GM21515 (cell line): Measurements from ENCODE around the gene XKR7.

ENCODE experiments used
- ATAC-seq: cut with Tn5 transposase; IDR thresholded peaks from one replicate; pipeline ENCODE4 v1.9.1; 2021; ENCODE audit not compliant: unreplicated experiment

Gene XKR7

DNA sequence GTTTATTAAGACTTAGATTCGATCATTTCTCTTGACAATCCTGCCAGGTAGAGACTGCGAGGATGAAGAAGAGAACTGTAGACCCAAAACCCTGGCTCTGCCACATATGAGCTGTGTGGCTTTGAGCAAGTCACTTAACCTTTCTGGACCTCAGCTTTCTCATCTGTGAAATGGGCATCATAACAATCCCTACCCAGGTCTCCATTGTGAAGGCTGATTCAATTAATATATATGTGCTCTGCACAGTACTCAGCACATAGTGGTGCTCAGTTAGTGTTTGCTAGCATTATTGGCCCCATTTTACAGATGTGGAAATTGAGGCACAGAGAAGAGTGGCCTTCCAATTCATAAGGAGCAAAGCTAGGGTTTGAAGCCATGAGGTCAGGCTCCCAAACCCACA, 7.9 kb downstream of the XKR7 start:
- no peak for ATAC-seq

DNA sequence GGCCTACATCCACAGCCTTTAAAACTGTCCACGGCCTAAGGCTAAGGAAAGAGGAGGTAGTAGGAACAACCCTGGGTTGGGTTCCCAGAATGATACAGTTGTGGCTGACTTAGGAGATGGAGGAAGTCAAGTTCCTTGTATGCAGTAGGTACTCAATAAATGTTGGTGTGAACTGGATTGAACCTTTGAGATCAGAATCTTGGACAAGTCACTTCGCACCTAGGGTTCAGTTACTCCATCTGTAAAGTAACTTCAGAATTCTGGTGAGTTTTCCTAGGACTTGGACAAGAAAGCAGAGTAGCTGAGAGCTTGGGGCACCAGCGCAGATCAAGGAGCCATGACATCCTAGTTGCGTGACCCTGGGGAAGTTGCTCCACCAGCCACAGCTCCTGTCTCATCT, 9.1 kb downstream of the XKR7 start:
- ATAC-seq = no peak

DNA sequence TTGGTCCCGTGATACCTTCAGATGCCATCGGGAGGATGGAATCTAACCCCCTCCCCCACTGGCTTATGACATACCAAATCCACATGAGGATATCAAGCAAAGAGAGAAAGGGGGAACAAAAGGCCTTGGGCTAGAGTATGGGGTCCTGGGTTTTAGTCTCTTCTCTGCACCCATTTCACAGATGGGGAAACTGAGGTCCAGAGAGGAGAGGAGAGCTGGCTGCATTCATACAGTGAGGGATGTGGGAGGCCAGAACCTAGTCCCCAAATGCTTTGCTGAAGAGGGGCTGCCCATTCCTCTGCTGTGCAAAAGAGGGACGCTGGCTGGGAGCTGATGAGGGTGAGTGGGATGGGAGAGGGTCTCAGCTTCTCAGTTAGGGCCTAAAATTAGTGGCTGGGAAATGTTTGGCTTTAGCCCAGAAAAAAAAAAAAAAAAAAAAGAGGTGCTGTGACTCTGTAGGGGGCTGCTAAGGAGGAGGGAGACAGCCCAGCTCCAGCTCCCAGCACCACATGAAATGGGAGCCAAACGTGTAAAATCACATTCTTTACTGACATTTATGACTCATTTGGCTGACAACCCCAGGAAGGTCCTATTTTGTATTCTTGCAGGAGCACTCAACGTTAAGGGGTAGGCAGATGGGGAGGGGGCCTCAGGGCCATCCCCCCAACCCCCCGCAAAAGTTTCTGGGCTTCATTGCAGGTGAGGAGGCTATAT, 11.9 kb downstream of the XKR7 start:
- ATAC-seq = no peak

DNA sequence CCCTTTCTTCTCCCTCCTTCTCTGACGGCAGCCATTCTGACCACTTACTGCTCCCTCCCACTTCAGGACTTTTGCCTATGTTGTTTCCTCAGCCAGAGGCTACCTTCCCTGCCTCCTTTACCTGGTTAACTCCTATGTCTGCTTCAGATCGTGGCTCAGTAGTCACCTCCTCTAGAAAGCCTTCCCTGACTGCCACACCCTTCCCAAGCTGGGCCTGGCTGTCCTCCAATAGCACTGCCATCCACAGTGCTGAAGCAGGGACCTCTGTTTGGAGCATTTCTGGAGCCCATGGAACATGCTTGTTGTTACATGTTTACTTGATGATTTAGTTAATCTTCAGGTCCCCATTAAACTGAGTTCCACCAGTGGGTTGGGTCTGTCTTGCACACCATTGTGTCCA, 13.8 kb downstream of the XKR7 start:
- ATAC-seq = no peak

DNA sequence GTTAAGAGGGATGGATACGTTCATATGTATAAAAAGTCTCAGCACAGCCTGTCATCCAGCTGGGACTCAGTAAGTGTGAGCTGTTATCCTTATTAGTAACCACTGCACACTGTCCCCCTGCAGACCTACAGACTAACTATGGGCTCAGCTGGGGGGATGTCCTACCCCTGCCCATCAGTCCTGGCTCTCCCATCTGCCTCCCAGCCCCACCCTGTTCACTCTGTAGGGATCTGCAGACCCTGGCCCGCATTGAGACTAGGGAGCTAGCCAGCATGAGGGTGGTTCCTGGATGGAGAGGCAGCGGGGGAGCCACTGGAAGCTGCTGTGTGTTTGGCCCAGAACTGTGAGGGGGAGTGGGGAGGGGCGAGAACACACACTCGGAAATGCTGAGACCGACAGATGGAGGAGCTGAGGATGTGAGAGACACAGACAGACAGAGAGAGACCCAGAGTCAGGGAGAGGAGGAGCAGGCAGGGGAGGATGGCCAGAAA, 17.1 kb downstream of the XKR7 start:
- ATAC-seq = no peak

DNA sequence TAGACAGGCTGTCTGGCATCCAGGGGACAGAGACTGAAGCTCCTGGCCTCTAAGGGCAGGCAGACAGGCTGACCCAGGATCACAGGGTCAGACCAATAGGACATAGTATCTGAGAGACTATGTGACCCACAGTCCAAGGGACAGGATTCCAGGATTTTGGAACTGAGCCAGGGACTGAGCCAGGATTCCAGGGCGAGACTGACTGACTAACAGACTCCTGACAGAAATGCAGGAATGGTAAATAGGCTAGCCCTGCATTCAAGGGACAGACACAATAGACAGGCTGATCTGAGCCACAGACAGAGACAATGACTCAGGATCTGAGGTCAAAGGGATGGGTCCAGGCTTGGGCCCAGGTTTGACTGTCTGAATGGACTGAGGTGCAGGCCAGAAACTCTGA, 19.8 kb downstream of the XKR7 start:
- ATAC-seq = no peak

DNA sequence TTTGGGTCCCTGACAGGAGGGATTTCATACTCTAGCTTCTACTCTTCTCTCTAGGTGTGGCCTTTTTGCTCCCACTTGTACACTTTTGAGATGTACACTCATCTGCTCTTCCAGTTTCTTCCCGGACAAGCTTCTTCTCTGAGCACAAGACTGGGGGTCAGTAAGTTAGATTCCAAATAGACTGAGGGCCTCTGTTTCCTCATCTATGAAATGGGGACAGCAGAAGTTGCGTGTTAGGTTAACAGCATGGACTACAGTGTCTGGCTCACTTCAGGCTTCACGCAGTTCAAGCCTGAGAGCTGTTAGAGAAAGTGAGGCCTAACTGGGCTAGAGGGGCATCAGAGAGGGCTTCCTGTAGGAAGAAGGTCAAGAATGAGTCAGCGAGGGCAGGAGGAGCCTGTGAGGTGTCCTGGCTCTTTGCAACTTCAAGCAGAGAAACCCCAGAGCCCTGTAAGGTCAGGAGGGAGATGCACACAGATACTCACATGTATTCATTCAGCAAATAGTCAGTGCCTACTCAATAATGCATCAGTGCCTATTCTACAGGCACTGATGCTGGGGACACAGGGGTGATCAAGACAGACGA, 20.6 kb downstream of the XKR7 start:
- no peak for ATAC-seq

DNA sequence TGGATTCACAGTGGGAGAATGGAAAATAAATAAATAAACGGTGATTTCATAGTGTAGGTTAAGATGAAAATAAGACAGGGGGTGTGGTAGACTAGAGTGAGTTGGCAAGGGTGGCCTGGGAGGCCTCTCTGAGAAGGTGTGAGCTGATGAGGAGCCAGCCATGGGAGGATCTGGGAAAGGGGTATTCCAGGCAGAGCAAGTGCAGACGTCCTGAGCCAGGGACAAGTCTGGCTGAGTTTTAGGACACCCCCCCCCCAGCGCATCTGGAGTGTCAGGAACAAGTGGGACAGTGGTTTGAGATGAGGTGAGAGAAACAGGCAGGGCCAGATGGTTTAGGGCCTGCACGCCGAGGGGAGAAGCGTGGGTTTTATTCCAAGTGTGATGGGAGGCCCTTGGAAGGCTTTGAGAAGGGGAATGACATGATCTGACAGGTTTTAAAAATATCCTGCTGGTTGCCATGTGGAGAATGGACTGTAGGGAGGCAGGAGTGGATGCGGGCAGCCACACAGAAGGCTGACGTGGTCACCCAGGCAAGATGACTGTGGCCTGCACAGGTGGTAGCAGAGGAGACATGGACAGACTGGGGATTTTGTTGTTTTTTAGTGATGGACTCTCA, 21.2 kb downstream of the XKR7 start:
- ATAC-seq = no peak

DNA sequence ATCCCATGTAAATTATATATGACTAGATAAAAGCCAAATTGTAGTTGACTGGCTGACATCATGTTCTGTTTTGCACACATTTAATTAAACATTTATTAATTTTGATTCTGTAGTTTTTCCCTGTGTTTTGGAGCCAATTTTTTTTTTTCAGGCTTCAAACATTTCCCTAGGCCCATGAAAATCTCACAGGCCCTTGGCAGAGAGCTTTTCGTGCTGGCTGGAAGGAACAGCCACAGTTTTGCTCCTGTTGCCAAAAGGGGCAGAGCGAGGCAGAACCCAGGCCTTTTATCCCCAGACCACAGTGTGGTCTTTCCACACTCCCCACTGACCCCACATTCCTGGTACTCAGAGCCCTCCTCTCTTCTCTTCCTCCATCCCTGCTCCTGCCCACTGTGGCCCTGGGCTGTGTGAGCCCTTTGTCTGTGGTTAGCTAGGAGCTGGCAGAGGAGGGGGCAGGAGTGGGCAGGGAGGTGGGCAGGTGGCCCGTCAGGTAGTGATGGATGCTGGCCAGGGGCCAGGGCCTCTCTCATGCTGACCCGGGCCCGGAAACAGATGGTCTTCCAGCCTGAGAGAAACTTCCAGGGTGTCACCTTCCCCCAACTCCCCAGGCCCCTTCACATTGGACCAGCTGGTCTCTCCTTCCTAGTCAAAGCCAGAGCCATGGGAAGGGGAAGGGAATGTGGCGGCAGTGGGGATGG, 22.8 kb downstream of the XKR7 start:
- no peak for ATAC-seq

DNA sequence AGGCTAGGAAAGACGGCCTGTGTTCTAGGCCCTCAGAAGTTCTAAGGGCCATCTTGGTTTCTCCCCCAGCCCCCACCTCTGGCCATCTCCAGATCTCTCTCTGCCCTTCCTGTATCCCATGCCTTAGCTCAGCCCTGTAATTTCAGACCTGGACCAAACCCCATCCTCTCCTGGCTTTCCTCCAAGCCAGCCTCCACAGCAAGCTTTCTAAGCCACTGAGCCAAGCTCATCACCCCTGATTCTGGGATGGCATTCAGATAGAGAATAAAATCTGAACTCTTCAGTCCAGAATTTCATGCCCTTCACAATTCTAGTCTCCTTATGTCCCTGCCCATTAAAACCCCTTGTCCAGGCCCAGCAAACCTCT, 23.4 kb downstream of the XKR7 start:
- no peak for ATAC-seq

DNA sequence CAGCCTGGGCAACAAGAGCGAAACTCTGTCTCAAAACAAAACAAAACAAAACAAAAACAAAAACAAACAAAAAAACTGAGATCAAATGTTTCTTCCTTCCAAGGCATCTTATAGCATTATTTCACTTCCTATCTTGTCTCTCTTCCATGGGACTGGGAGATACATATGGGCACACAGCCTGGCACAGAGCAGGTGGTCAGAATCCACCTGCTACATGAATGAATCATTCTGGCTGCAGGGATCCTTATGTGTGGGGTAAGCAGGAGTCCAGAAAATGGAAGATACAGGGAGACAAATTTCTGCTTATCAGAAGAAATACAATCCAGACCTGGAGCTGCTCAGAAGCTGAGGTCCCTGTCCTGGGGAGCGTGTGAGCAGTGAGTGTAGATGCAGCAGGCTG, 24.1 kb downstream of the XKR7 start:
- no peak for ATAC-seq

DNA sequence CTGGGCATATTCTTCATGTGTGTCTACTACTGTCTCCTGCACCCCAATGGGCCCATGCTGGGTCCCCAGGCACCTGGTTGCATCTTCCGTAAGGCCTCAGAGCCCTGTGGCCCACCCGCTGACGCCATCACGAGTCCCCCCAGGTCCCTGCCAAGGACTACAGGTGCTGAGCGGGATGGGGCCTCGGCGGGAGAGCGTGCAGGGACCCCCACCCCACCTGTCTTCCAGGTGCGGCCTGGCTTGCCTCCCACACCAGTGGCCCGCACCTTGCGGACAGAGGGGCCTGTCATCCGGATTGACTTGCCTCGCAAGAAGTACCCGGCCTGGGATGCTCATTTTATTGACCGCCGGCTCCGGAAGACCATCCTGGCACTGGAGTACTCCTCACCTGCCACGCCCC, 29.0 kb downstream of the XKR7 start:
- ATAC-seq = no peak

DNA sequence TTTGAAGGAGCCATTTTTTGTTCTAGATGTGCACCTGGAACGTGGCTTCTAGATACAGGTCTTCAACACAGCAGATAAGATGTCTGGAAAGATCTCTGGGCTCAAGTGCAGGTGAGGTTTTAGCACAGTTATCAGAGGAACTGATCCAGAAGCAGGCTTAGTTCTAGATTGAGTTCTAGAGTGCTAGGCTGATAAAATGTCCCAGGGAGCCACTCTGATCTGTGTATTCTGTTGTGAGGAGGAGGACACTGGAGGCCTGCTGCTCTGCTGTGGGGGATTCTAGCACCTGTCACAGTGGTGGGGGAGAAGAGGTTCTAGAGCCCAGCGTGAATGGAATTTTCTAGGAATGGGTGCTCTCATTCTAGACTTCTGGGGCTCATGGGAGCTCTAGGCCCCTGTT, 30.3 kb downstream of the XKR7 start:
- no peak for ATAC-seq

DNA sequence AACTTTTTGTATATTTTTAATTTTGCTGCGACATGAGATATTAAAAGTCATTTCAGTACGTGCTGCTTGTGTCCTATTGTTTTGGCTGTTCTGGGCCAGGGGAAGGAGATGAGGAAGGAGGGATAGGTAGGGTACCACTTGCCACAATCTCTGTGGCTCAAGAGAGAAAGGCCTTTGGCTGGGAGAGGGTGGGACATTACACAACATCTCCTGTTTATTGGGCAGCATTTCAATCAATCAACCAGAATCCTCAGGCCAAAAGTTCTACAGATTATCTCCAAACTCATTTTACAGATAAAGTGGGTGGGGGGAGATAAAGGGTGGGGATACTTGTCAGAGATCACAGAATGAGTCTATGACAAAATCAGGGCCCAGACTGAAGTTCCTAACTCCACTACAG, 35.4 kb downstream of the XKR7 start:
- no peak for ATAC-seq

DNA sequence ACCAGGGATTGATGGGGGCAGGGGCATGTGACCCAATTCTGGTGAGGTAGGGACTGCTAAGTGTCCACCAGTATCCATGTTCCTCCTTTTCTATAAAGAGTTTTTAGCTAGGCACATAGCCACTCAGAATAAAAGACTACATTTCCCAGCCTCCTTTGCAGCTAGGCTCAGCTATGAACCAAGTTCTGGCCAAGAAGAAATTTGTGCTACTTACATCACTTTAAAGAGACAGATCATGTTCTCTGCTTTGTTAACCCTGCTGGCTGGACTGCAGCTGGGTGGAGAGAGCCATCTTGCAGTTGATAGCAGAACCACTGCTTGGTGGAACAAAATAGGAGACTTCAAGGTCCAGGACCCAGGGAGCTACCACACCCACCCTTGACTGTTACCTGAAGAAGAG, 37.0 kb downstream of the XKR7 start:
- no peak for ATAC-seq

DNA sequence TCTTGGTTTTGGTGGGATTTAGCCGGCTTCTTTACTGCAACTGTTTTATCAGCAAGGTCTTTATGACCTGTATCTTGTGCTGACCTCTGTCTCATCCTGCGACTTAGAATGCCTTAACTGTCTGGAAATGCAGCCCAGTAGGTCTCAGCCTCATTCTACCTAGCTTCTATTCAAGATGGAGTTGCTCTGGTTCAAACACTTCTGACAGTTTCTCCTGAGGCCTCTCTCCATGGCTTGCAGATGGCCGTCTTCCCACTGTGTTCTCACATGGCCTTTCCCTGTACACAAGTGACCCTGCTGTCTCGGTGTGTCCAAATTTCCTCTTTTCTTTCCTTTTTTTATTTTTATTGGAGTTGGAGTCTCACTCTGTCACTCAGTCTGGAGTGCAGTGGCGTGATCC, 38.1 kb downstream of the XKR7 start:
- ATAC-seq = no peak

DNA sequence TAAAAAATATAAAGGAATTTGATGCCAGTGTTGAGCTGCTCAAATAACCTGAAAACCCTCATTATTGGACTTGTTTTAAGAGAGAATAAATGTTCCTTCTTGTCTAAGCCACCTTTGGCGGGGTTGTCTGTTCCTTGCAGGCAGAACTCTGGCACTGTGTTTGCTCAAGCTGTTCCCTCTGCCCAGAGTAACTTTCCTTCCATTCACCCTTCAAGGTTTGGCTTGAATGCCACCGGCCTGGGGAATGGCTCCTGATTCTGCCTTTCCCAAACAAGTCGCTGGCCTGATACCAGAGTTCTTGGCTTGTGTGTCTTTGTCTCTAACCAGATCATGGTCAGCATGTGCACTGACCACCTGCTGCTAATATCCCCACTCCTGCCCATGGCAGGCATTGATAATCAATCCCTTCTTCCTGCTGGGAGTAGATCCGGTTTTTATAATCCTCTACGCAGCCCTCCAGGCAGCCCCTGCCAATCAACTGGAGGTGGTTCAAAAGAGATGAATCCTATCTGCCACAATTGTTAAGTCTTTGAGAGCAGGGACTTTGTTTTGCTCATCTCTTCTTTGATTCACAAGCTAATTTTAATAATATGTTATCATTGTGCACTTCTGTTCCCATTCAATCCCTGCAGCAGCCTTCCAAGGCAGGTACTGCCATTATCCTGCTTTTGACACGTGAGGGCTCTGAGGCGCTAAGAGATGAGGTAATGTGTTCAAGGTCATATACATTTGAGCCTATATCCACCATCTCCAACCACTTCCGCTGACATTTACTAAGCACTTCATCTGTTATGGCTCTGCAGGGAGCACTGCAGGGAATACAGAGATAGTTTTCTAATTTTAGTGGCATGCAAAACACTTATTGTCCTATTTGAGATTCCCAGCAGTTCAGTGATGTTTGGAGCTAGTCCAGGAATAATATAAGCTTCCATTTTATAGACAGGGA, 39.2 kb downstream of the XKR7 start:
- ATAC-seq = no peak

DNA sequence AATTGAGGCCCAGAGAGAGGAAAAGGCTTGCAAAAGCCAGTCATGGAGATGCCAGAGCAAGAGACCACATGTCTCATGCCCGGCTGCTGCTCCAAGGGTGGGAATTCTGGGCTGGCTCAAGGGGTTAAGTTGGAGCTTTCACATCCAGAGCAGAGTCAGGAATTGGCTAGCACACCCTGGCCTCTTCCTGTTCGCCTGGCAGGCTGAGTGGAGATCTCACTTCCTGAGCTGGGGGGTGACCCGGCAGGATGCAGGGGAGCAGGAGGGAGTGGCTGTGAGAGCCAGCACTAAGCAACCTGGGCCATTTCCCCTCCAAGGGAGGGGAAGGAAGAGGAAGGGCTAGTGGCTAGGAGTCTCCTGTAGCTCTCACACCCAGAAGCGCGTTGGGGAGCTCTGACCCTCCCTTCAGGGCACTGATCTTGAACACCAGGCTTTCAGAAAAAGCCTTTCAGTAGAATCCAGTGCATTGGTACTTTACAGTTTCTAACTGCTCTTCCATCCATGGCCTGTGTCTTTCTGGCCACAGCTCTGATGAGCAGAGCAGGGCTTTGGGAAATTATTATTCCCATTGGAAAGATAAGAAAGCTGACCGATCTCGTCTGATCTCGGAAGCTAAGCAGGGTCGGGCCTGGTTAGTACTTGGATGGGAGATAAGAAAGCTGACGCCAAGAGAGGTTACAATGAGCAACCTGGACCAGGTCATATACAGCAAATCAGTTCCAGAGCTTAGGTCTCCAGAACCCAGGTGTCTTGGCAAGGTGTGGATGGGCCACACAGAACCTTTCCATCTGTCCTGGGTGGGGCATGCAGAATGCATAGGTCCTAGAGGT, 40.1 kb downstream of the XKR7 start:
- ATAC-seq = no peak

DNA sequence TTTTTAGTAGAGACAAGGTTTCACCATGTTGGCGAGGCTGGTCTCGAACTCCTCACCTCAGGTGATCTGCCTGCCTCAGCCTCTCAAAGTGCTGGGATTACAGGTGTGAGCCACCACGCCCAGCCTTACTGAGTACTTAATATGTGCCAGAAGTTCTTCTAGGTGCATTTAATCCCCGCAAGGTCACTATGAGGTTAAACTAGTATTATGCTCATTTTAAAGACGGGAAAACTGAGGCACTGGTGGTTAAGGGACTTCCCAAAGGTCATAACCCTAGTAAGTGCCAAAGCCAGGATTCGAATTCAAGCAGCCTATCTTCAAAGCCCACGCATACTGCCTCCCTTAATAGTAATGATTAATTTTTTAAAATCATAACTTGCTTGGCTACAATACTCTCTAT, 41.6 kb downstream of the XKR7 start:
- ATAC-seq = no peak

DNA sequence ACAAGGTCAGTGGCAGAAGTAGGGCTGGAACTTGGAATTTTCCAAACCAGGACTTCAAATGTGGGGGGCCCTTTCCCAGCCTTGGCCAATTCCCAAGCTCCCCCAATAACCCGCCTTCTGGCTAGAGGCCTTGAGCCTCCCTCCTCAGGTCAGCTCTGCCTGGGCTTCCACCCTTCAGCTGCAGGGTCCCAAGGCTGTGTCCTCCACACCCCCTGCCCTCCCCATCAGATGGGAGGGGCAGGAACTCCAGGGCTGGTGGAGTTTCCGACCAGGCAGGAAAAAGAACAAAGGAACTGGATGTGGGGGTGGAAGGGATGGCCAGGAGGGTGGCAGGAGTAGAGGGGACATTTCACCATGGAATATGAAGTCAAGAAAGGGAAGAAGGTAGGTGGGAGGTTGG, 42.1 kb downstream of the XKR7 start, which contains the start of gene CCM2L:
Gene CCM2L (plus strand): TSS at position 338 of the 400 bp plus-strand sequence. CDS start 17 bp downstream, at position 355.
- ATAC-seq = no peak
